Cardiac septum (tissue), 1 donor: ENCODE measurements around the gene ZBED3. TPM values are rescaled to one million over a fixed set of nuclear protein-coding genes. Genes with fewer than 3 reads are reported as not detected.
"Not testable (repeated sequence)": the region's sequence is repeated elsewhere in the genome, so short reads cannot be mapped to it uniquely, and the experiment has no call there.

Experiments used
- DNase-seq: peaks from one replicate; pipeline ENCODE4 v3.0.0-alpha.2; 2020; ENCODE audit warnings: low spot score
- intact Hi-C: fragments of 100-400 bp; cut with DNase I; formaldehyde crosslinking; loops from one replicate; pipeline ENCODE4 v1.14.0; 2022
- long read RNA-seq: library from polyadenylated mRNA; unstranded; transcript quantifications from one replicate; pipeline ENCODE4 v2.0.0, GENCODE V29; 2021
- total RNA-seq: library from RNA; stranded (reverse); fragmentation: NEBNext Ultra II Directional; extraction: Animal tissue kit (Norgen Biotek cat#: 25700); gene quantifications from one replicate; pipeline ENCODE4 v1.2.1, GENCODE V29; 2021
- donor health status: DM: no; HTN: no; CAD: no.

ZBED3 gene, protein sequence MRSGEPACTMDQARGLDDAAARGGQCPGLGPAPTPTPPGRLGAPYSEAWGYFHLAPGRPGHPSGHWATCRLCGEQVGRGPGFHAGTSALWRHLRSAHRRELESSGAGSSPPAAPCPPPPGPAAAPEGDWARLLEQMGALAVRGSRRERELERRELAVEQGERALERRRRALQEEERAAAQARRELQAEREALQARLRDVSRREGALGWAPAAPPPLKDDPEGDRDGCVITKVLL
- 6.4 TPM for total RNA-seq
- long read RNA-seq, full-length matches to known transcripts: 23 of 27 reads
- long read RNA-seq, partial matches to known transcripts: 0 of 27 reads
- long read RNA-seq, other reads (novel, unspliced or antisense): 4 of 27 reads

DNA sequence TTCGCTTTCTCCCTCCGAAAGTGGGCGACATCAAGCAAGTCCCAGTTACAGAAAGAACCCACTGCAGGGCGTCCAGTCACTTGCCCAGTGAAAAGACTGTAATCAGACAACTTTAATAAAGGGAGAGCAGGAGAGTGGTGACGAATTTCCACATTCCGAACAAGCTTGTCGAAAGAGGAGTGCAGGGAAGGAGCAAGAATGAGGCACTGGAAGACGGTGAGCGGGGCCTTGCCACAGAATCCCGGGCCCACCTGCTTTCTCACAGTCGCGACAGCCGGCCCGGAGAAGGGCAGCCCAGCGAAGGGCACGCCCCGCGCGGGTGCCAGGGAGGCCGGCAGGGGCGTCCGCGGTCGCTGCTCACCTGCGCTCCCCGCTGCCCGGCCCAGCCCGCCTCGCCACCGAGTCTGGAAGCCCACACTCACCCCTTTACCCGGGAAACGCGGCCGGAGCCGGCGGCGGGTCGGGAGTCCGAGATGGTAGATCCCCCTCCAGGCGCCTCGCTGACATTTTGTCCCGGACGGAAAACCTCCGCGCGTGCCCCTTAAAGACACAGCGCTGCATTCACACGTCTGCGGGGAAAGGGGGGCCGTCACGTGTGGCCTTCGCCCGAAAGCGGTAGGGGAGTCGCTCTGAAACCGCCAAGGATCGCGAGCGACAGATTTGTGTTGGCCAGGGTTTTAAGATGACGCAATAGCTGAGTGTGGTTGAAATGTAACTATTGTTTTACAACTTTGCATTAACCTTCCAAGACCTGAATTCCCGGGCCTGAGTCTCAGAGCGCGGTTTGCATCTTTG is at the start of gene ZBED3:
TSS of gene ZBED3 (minus strand) at position 597 of the 795 bp plus-strand sequence. CDS start 9,407 bp downstream, outside the sequence.
- intact Hi-C loops: loop anchor here (5.0 kb wide), 2 partner anchors 80 to 405 kb away; partner anchors contain the start of gene WDR41
- DNase-seq: peak; percentile 76

DNA sequence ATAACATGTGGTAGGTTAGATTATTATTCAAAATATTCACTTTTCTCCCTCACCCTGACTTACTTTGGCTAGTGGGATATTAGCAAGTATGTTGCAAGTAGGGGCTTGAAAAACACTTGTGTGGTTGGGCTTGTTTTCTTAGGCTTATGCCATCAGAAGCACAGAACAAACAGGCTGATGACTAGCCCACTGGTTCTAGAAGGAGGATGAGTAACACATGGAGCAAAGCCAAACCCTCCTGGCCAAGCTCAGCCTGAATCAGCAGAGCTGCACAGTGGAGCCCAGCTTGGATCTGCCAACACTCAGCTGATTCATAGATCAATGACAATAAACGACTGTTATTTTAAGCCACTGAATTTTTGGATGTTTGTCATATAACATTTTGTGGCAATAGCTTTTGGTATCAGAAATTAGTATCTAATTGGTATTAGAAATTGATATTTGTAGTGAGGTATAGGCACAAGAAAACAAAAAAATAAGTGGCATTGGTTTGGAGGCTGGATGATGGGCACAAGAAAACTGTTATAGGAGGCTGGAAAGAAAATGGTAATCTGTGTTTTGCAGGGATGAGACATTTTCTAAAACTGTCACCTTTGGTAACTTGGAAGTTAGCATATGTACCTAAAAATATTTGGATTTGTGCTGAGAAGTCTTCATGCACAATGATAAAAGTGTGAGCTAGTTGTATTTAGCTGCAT is 46.1 kb upstream of the ZBED3 start:
- intact Hi-C loops: loop anchor here (5.0 kb wide), 1 partner anchor 304 kb away; no protein-coding TSS in a partner anchor
- no peak for DNase-seq

DNA sequence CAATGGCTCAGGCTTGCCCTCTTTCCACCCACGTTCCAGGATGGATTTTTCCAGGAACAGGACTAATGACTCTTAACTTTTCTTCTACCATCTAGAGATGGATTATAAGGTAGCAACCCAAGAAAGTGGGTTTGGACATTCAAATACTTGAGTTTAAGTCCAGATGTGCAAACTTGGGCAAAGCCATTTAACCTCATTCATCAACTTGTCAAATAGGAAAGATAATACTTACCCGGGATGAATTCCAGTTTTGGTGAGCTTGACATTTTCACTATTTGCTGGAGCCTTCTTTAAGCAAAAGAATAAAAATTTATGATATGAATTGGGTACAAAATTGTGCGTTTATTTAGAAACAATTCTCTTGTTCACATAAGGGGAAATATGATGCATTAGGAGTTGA is 44.3 kb upstream of the ZBED3 start:
- intact Hi-C loops: loop anchor here (5.0 kb wide), 1 partner anchor 306 kb away; no protein-coding TSS in a partner anchor
- no peak for DNase-seq

DNA sequence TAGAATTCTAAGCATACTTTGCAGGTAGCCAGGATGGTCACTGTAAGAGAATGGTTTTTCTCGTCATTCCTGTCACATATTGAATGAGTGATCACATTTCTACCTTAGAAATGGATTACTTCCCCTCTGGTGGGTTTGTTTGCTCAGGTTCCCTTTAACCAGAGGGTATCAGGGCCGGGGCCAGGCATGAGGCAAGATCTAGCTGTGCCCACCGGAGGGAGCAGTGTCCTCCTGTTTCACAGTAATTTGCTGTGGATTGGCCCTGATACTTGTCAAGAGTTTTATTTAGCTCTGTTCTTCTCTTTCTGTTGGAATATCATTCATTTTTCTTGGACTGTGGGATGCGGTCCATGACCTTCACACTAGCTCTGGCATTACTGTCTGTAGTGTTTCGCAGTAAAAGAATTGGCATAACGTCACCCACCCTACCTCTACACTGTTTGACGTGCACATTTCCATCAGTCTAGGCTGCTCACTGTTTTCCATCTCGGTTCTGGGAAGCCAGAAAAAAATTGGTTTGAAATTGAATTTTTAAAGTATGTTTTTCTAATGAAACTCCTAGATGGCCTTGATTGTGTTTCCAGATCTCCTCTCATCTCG is 42.4 kb upstream of the ZBED3 start:
- intact Hi-C loops: no loop called here
- DNase-seq: no peak

DNA sequence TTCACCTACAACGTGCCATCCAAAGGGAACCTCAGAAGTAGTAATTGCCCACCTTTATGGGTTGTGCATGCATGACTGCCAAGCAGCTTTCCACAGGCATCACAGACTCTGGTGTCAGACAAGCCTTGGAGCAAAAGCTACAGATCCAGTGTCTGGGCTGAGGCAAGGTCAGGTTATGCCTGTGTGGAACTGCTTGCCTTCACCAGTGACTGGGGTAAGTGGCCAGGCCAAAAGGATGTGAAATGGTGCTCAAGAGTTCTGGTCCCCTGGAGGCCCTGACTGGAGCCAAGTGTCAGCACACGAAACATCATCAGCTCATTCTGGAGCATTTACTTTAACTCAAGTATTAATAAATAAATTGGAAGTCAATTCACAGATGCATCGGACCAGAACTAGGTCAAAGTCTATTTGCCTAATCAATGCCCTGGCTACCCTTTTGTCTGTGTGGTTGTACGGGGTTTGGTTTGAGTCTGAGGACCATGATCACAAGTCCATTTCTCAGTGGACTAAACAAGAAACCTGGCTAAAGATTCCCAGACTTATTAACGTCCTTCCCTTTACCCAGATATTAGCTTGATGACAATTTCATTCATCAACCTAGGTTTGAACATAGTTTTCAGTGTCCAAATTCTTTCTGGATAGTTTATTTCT is 41.5 kb upstream of the ZBED3 start:
- intact Hi-C loops: no loop called here
- no peak for DNase-seq

DNA sequence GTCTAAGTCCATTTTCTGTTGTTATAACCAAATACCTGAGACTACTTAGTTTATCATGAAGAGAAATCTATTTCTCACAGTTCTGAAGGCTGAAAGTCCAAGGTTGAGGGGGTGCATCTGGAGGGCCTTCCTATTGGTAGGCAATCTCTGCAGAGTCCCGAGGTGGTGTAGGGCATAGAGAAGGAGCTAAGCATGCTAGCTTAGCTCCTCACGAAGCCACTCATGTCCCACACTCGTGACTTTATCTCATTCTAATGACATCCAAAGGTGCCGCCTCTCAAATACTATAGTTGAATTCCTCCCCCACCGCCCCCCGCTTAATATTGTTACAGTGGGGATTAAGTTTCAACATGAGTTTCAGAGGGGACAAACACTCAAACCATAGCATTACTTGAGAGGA is 36.0 kb upstream of the ZBED3 start:
- intact Hi-C loops: no loop called here
- DNase-seq: no peak

DNA sequence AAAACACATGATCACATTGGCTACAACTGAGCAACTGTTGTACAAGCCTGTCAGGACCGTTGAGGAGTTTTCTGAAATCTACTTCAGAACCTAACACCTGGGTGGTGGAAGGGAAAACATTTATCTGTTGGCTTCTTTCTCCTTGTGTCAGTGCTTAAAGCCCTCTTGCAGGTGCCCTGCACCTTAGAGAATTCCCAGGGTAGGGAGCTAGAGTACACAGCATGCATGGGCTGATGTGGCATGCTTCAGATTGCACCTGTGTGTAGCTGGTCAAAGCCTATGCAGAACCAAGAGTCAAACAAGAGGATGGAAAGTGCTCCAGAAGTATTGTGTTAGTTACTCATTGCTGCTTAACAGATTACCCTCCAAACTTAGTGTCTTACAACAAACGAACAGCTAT is 33.6 kb upstream of the ZBED3 start:
- intact Hi-C loops: no loop called here
- DNase-seq: no peak

DNA sequence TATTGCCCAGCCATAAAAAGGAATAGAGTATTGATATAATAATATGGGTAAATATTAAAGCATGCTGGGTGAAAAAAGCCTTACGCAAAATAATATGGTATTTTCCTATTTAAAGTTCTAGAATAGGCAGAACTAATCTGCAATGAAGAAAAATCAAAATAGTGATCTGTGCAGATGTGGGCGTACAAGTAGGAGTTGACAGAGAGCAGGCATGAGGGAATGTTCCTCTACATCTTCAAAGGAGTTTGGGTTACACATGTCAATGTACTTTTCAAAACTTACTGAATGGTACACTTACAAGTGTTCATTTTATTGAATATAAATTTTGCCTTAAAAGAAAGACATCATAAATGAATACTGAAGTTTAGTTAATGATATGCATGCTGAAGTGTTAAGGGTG is 33.0 kb upstream of the ZBED3 start:
- no peak for DNase-seq
- intact Hi-C loops: no loop called here

DNA sequence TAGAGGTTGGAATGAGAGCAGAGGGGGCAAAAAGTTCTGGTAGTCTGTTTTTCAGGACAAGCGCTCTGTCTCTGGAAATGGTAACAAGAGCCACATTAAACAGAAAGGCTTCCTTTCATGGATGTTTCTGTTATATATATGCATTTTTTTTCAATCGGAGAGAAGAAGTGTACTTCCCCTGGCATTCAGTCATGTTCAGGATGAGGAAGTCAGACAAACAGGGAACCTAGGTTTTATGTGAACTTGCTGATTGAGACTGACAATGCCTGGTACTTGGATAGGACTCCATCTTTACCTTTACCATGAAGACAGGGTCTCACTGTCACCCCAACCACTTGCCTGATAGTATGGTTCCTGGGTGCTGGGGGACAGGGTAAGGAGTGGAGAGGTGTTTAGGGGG is 30.1 kb upstream of the ZBED3 start:
- intact Hi-C loops: no loop called here
- no peak for DNase-seq

DNA sequence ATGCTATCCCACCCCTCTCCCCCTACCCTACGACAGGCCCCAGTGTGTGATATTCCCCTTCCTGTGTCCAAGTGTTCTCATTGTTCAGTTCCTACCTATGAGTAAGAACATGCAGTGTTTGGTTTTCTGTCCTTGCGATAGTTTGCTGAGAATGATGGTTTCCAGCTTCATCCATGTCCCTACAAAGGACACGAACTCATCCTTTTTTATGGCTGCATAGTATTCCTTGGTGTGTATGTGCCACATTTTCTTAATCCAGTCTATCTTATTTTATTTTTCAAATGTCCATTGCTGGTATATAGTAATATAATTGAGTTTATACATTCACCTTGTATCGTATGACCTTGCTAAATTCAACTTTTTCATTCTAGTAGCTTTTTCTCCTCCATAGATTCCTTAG is 19.9 kb upstream of the ZBED3 start:
- intact Hi-C loops, DNase-seq: not testable (repeated sequence)

DNA sequence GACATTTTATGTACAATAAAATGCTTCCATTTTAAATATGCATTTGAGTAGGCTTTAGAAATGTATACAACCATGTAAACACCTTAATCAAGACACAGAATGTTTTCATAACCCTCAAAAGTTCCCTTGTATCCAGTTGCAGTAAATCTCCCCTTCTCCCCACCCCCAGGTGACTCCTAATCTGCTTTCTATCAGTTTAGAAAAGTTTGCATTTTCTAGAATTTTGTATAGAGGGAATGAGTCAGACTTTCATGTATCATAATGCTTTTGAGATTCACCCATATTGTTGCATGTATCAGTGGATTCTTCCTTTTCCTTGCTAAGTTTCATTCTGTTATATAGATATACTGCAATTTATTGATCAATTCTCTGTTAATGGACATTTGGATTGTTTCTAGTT is 17.7 kb upstream of the ZBED3 start:
- DNase-seq: no peak
- intact Hi-C loops: no loop called here

DNA sequence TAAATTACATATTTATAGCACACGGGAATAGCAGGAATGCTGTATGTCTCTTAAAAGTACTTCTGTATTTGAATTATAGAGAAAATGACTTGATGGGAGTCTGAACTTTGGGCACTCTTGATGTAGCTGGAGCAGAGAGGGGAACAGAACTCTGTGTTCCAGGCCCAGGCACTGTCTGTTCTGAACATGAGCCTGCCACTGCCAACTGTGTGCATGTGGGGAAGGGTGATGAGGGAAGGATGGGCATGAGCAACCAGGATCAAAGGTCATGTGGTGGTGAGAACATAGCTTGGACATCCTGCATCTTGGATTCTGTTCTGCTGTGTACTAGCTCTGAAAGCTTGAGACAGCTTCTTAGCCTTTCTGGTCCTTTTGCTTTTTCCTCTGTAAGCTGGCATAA is 16.4 kb upstream of the ZBED3 start:
- DNase-seq: no peak
- intact Hi-C loops: no loop called here

DNA sequence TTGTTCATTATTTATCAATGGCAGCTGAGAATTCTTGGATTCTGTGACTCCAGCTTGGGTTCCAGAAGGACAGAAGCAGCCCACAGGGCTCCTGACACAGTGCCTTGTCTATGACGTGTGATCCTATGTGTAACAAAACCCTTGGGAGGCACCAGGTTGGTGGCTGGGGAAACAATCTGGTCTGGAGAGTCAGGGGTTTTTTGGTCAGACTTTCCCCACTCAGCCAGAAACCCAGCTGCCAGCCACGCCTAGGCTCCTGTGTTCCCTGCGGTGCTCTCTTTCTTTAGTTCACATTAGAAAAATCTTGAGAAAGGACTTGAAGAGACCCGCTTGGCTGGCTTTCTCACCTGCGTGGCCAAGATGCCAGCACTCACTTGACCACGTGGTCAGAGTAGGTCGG is 15.5 kb upstream of the ZBED3 start:
- DNase-seq: no peak
- intact Hi-C loops: no loop called here

DNA sequence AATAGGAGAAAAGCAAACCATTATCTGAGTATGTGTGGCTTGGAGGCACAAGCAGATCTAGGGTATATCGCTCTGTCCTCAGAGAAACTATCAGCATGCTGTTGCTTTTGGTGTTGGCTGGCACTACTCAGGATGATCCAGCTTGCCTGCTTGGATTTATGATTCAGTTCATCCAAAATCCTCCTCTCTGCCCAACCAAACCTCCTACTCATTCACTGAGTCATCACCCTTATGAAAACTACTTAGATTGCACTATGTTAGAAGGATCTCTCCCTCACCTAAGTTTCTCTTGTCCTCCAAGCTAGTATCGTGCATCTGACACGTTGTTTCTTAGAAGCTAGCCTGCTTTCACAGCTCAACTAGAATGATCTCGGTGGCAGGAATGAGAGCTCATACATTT is 14.2 kb upstream of the ZBED3 start:
- intact Hi-C loops: no loop called here
- DNase-seq: no peak

DNA sequence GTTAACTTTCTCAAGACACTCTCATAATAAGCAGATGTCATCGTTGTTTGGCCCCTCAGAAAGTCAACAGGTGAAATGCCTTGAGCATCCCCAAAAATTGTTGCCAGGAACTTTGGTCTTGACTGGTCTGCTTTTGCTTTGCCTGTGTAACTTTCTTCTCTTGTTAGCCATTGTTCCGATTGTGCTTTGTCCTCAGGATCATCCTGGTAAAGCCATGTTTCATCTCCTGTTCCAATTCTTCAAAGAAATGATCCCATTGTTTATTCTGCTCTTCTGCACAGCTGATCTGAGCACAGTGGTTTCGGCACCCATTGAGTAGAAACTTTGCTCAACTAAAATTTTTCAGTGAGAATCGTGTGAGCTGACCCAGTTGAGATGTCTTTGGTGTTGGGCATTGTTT is 8.1 kb upstream of the ZBED3 start:
- intact Hi-C loops: no loop called here
- no peak for DNase-seq

DNA sequence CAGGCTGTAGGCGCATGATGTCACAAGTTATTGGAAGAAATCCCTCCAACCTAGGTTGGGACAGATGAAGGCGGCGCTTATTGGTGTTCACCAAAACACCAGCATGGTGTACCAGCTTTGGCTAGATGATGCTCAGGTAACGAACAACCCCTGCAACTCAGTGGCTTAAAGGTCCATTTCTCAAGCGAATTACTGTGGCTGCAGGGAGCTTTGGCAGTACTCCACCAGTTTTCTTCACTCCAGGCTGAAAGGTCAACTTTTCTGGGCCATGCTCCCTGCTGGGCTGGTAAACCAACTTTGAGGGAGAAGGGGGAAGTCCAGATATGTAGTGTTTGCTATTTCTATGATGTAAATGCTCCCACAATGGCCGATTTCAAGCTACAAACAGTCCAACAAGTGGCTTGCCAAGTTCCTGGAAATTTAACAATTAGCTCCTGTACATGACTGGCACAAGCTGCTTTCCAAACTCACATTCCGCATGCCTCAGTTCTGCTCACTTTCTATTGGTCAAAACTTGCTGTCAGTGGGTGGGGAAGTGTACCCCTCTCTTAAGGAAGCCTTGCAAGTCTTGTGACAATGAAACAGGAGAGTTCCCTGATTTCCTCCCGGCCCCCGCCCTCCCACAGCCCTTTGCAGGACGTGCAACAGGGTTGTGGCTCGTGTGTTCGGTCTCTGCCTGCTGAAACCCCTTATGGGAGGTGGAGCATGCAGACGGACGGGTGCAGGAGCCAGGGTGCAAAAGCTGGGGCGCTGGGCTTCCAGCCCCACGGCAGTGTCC is 588 bp upstream of the ZBED3 start:
- no peak for DNase-seq
- intact Hi-C loops: loop anchor here (5.0 kb wide), 2 partner anchors 80 to 405 kb away; partner anchors contain the start of gene WDR41

DNA sequence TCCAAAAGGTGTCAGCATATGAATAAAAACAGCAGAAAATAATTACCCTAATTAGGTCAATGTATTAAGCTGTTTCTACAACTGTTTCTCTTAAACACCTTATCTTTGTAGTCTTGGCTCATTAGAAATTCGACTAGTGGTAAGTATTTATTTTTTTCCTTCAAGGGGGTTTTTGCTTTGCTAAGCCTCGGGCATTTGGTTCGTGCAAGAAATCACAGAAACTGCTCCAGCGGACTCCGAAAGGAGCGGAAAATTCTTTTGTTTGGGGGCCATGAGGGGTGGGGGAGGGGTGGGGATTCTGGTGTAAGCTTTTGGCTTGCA is 757 bp downstream of the ZBED3 start:
- no peak for DNase-seq

DNA sequence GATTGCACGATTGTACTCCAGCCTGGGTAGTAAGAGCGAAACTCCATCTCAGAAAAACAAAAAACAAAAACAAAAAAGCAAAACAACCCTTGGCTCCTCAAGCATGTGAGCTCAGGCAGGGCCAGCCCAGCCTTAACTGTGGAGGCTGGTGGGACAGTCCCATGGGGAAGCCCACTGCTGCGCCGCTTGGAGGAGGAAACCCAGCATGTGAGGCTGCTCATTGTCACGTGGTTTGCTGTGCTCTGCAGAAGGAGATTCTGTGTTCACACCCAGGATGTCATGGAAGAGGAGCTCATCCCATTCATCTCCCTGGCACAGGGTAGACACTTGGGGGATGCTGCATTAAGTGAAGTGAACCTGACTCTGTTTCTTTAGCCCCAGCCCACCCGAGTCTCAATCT is 4.0 kb downstream of the ZBED3 start:
- intact Hi-C loops: no loop called here
- no peak for DNase-seq

More for the DNA sequence above, 757 bp downstream of the ZBED3 start:
- intact Hi-C loops: loop anchor here (5.0 kb wide), 2 partner anchors 81 to 406 kb away; partner anchors contain the start of gene WDR41

DNA sequence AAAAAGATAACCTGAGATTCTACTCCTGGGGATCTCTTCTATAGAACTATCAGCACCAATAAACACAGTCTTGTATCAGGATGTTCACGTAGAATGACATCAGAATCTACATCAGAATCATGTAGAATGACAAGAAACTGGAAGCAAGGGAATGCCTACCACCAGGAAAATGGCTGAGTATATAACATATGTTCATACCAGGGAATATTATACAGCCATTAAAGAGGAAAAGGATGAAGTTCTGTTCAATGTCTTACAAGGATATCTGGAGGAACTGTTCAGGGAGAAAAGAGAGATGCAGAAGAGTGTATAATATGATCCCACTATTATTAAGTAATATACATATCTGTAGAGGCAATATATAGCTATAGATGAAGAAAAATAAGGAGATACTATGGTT is 4.8 kb downstream of the ZBED3 start:
- intact Hi-C loops: no loop called here

More for the DNA sequence above, 4.8 kb downstream of the ZBED3 start:
- no peak for DNase-seq
